Ureter (tissue), 1 donor: ENCODE results near the gene PFN3. TPM values are rescaled to one million over a fixed set of nuclear protein-coding genes. Genes with fewer than 3 reads are reported as not detected.
A peak's percentile ranks its signal among the peaks of the same experiment; 100 is the strongest.
"Not testable (repeated sequence)": the region's sequence is repeated elsewhere in the genome, so short reads cannot be mapped to it uniquely, and the experiment has no call there.

Experiments
- DNase-seq: peaks from one replicate; pipeline ENCODE4 v3.0.0-alpha.2; 2020; ENCODE audit warnings: low spot score
- total RNA-seq: library from RNA; stranded (reverse); gene quantifications from one replicate; pipeline ENCODE4 v1.2.4, GENCODE V29; 2023
- donor health status: DM: yes; HTN: yes; CAD: no.

PFN3 gene
- total RNA-seq, 1 donor from 2014 or later = not detected

- peak; percentile 100 for DNase-seq
These were observed 25.5 kb upstream of the PFN3 start for GRCh38 chr5:177425801-177426565.

GRCh38 chr5:177425196-177425800, 24.8 kb upstream of the PFN3 start:
- DNase-seq = no peak

GRCh38 chr5:177423671-177424070, 23.2 kb upstream of the PFN3 start:
- no peak for DNase-seq

- no peak for DNase-seq
These were observed 20.8 kb upstream of the PFN3 start for GRCh38 chr5:177421062-177421798.

GRCh38 chr5:177420472-177420871, 20.0 kb upstream of the PFN3 start:
- DNase-seq = not testable (repeated sequence)

- no peak for DNase-seq
These were observed 18.6 kb upstream of the PFN3 start for GRCh38 chr5:177419046-177419445.

GRCh38 chr5:177417081-177417480, 16.6 kb upstream of the PFN3 start:
- DNase-seq = not testable (repeated sequence)

GRCh38 chr5:177414481-177414880, 14.0 kb upstream of the PFN3 start:
- DNase-seq = no peak

GRCh38 chr5:177412603-177413233, 12.3 kb upstream of the PFN3 start:
- DNase-seq = no peak

- no peak for DNase-seq
These were observed 10.1 kb upstream of the PFN3 start for GRCh38 chr5:177410575-177410974.

- DNase-seq = no peak
These were observed 8.8 kb upstream of the PFN3 start, which contains the start of gene F12 for GRCh38 chr5:177409043-177409801. TSS of gene F12 (minus strand) at chr5:177409564. CDS start at chr5:177409527, 37 bp downstream.

GRCh38 chr5:177405805-177406204, 5.3 kb upstream of the PFN3 start:
- no peak for DNase-seq

GRCh38 chr5:177405312-177405711, 4.9 kb upstream of the PFN3 start:
- DNase-seq = no peak

GRCh38 chr5:177404641-177405179, 4.2 kb upstream of the PFN3 start:
- DNase-seq = no peak

GRCh38 chr5:177403792-177404640, 3.6 kb upstream of the PFN3 start:
- peak; percentile 90 for DNase-seq

GRCh38 chr5:177403102-177403791, 2.8 kb upstream of the PFN3 start:
- no peak for DNase-seq

GRCh38 chr5:177402271-177403043, 2.0 kb upstream of the PFN3 start:
- peak; percentile 76 for DNase-seq

- no peak for DNase-seq
These were observed 2.5 kb downstream of the PFN3 start for GRCh38 chr5:177397875-177398390.
